Adrenal gland (tissue), 5 donors: Measurements from ENCODE around the gene SHB.

Experiments
- CTCF ChIP-seq, 6 experiments: fragments of 450-650 bp in 4 of 6; fragments of 200-600 bp in 2 of 6; sonication (generic) in 1 of 6; IDR thresholded peaks; 1 replicate in 5 of 6; 2 replicates in 1 of 6; pipeline versions ENCODE4 v1.5.1 to v1.8.0; 2016 to 2021; ENCODE audit warnings: antibody characterized with exemption in 6 of 6, mild to moderate bottlenecking in 2 of 6, moderate library complexity in 1 of 6
- POLR2A ChIP-seq, 2 donors: fragments of 450-650 bp; IDR thresholded peaks; one replicate each; pipeline ENCODE4 v1.6.1; 2017; ENCODE audit warnings: antibody characterized with exemption in 2 of 2, mild to moderate bottlenecking in 2 of 2, moderate library complexity in 1 of 2
- donor health status: DM: no; HTN: no; CAD: no.

GRCh38 chr9:37906312-37907239 lies 162.5 kb downstream of the SHB start:
- TF ChIP-seq CTCF (IDR thresholded peaks at IDR 0.05) (no peak), POLR2A (IDR thresholded peaks at IDR 0.05) (no peak)
